Adipocyte (in vitro differentiated cells): ENCODE data around the gene PALD1.

Source experiments
- DNase-seq: peaks from one replicate; pipeline ENCODE4 v3.0.0-alpha.2; 2015; ENCODE audit warnings: low read depth
- H3K27me3 ChIP-seq: replicated peaks from 2 replicates; pipeline ENCODE4 v1.7.0; 2013; ENCODE audit warnings: mild to moderate bottlenecking, low read length, moderate library complexity; ENCODE audit not compliant: control insufficient read depth, insufficient read depth
- H3K36me3 ChIP-seq: 2 replicates; pipeline ENCODE4 v1.7.0; 2013; ENCODE audit warnings: low read length, mild to moderate bottlenecking, moderate library complexity; ENCODE audit not compliant: control insufficient read depth, insufficient read depth, severe bottlenecking
- H3K4me1 ChIP-seq: 2 replicates; pipeline ENCODE4 v1.7.0; 2013; ENCODE audit warnings: mild to moderate bottlenecking, low read length, moderate library complexity; ENCODE audit not compliant: control insufficient read depth, insufficient read depth
- H3K4me3 ChIP-seq: 2 replicates; pipeline ENCODE4 v1.7.0; 2013; ENCODE audit warnings: mild to moderate bottlenecking, low read length, moderate library complexity
- H3K9ac ChIP-seq: 2 replicates; pipeline ENCODE4 v1.7.0; 2013; ENCODE audit warnings: mild to moderate bottlenecking, low read length, moderate library complexity
- H3K9me3 ChIP-seq: 2 replicates; pipeline ENCODE4 v1.7.0; 2013; ENCODE audit warnings: mild to moderate bottlenecking, low read length, moderate library complexity; ENCODE audit not compliant: control insufficient read depth

PALD1 gene

DNA sequence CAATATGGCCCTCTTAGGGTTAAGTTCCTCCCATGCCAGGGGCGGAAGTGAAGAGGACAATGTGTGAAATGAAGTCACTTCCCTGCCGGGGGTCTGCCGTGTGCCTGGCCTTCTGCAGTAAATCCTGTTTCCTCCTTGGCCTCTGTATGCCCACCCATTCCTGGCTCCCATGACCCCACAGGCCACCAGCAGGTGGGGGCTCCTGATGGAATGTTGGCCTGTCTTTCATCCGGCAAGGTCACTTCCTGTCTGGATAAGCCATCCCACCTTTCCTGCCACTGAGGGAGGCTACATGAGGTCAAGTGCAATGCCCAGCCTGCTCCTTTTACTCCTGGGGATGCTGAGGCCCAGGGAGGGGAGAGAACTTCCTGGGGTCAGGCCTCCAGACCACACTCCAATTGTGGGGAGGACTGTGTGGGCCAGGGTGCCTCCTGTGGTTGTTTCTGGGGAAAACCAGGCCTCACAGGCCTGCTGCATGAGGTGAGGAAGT is 22.3 kb downstream of the PALD1 start:
- no peaks in the 10 kb centered on the region for H3K9me3 ChIP-seq
- no peak overlapping the region for H3K9ac ChIP-seq

DNA sequence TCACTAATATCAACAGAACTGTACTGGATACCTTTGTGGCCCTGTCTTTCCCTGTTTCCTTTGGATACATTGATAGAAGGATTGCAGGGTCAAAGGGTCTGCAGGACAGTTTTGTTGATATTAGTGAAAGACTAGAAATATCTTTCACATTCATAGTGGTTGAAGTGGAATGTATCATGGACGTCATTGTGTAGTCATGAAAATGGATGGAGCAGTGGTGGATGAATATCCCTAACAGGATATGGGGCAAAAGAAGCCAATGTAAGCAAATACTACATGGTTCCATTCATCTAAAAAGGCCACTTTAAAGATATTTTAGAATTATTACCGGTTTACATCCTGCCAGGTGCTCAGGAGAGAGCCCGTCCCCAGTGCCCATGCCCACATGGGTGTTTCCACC is 23.8 kb downstream of the PALD1 start:
- DNase-seq, result no peak
- Histone ChIP-seq H3K36me3 (no peaks in the 10 kb centered on the region), H3K9ac (no peak overlapping the region), H3K27me3 (peaks cover 33% of the 10 kb centered on the region), H3K4me1 (no peaks in the 10 kb centered on the region), H3K9me3 (no peaks in the 10 kb centered on the region), H3K4me3 (no peak overlapping the region)

More for the DNA sequence above, 22.3 kb downstream of the PALD1 start:
- Histone ChIP-seq H3K4me1 (no peaks in the 10 kb centered on the region), H3K27me3 (peaks cover 44% of the 10 kb centered on the region), H3K36me3 (no peaks in the 10 kb centered on the region), H3K4me3 (no peak overlapping the region)
- DNase-seq, result no peak

DNA sequence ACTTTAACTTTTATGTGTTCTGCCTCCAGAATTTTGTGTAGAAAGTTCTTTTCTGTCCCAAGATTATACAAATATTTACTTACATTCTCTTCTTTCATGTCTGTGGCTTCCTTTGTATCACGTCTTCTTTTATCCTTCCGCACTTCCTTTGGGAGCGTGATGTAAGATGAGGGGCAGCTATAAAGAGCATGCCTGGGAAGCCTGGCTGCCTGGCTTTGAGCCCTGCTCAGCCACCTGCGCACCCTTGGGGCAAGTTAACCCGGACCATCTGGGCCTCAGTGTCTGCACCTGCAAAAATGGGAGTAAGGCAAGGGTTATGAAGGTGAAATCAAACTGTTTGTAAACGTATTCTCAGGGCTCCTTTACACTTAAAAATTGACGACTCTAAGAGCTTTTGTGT is 25.2 kb downstream of the PALD1 start:
- DNase-seq, result no peak
- Histone ChIP-seq H3K27me3 (peaks cover 27% of the 10 kb centered on the region), H3K36me3 (no peaks in the 10 kb centered on the region), H3K9me3 (no peaks in the 10 kb centered on the region), H3K4me3 (no peak overlapping the region), H3K9ac (no peak overlapping the region), H3K4me1 (no peaks in the 10 kb centered on the region)

DNA sequence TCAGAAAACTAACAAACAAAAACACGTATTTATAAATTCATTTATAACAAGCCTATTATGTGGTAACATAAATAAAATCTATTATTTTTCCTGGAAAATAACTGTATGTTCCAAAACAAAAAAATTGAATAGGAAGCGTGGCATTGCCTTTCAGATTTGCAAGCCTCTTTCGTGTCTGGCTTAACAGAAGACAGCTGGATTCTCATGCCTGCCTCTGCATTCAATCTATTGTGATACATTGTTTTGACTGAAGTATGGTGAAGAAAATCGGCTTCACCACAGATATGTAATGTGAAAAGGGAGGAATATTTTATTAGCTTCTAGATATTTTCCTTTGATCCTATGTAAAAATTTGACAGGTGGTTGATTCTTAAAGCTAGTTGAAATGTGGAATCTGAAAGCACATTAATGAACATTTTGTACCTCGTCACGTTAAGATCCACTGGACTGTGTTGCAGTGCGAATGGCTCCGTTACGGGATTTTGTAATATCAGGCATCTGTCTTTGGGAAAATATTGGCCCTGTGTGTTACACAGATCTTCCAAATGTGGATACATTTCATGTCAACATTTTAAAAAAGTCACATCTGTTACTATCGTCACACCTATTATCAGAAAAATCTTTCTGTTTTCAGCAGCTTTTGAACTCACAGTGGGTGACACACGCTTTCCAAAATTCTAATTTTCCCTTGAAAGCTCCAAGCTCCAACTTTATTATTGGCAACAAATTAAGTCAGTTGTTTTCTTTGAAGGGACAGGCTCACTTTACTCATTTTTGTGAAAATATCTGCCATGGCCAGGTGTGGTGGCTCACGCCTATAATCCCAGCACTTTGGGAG is 26.2 kb downstream of the PALD1 start:
- Histone ChIP-seq H3K4me1 (no peaks in the 10 kb centered on the region), H3K9me3 (no peaks in the 10 kb centered on the region), H3K9ac (no peak overlapping the region), H3K36me3 (no peaks in the 10 kb centered on the region), H3K27me3 (peaks cover 31% of the 10 kb centered on the region), H3K4me3 (no peak overlapping the region)
- no peak for DNase-seq

DNA sequence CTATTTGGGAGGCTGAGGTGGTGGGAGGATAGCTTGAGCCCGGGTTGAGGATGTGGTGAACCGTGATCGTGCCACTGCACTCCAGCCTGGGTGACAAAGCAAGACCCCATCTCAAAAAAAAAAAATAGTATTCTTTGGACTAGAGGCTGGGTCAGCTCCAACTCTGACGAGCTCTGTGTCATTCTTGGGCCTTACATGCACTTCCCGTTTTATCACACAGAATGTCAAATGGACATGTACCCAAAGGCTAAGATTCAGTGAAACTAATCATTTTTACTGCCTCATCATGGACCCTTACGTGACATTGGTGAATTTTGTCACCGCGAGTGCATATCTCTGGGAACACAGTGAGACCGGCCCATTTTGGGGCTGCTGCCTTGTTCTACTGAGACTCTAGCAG is 27.3 kb downstream of the PALD1 start:
- DNase-seq, result no peak
- no peak overlapping the region for H3K4me3 ChIP-seq
- H3K27me3 ChIP-seq, result peaks cover 26% of the 10 kb centered on the region
- no peak overlapping the region for H3K9ac ChIP-seq
- no peaks in the 10 kb centered on the region for H3K36me3 ChIP-seq
- H3K4me1 ChIP-seq, result peaks cover 8% of the 10 kb centered on the region
- no peaks in the 10 kb centered on the region for H3K9me3 ChIP-seq

DNA sequence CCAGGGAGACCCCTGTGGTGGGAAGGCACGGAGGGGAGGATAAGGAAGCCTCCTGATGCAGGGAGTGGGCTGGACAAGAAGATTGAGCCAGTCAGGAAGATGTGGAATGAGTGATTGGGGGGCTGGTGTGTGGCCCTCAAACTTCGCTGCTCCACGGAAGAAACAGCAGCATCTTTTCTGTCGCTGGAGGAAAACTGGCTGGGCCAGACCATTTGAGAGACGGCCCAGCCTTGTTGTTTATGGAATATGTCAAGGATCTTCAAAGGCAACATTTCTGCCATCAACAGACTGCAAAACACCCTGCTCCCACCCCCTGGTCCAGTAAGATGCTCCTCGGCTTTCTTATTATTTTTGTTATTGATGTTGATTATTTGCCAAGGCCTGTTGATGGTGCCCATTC is 29.4 kb downstream of the PALD1 start:
- Histone ChIP-seq H3K9me3 (no peaks in the 10 kb centered on the region), H3K9ac (no peak overlapping the region), H3K4me1 (peaks cover 23% of the 10 kb centered on the region), H3K36me3 (no peaks in the 10 kb centered on the region), H3K27me3 (peaks cover 14% of the 10 kb centered on the region), H3K4me3 (no peak overlapping the region)
- no peak for DNase-seq

DNA sequence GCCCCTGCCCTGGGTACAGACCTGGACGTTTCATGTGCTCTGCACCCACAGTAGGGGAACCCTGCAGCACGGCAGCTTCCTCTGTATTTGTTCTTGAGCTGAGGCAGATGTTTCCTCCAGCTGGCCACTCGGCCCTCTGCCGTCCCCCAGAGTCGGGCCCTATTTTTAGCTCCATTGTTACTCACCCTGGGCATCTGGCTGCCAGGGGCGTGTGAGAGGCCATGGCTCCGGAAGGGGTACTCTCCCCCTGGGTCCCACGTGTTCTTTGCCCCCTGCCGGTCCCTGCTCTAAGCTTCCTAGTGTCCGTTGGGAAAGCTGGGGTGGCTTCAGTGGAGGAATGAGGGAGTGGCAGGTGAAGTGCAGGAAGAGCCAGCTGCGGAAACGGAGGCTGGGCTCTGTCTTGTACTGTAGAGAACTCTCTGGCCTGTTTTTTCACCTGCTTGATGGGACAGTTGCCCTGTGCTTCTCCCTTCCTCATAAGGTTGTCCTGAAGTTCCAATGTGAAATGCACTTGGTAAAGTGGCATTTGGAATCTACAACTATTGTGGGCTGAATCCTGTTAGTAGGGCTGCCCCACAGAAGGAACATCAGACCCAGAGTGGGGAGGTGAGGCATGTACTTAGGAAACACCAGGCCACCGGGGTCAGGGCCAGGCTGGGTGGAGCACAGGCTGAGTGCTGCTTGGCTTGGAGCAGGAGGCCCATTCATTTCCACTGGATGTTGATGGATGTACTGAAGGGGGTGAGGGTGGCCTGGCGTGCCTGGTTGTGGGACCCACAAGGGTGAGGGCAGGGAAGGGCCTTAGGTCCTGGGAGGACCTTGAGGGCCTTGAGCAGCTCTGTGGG is 30.6 kb downstream of the PALD1 start:
- H3K4me1 ChIP-seq, result peaks cover 23% of the 10 kb centered on the region
- no peaks in the 10 kb centered on the region for H3K9me3 ChIP-seq
- DNase-seq, result peak; percentile 32
- no peak overlapping the region for H3K9ac ChIP-seq
- peaks cover 14% of the 10 kb centered on the region for H3K27me3 ChIP-seq
- no peaks in the 10 kb centered on the region for H3K36me3 ChIP-seq
- no peak overlapping the region for H3K4me3 ChIP-seq

DNA sequence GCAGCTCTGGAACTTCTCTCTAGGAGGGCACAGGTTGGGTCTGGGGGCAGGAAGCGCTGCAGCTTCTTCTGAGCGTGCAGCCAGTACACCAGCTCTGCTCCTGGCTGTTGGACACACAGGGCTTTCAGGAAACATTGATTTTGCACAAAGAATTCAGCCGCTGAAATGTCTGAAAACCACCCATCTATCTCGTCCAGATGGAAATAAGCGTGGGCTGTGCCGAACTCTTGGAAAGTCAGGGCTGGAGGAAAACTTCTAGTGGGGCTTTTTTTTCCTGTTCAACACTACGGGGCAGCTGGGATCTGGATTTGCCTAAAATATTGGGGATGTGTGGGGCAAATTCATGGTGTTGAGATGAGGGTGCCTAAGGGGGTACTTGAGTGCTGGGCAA is 31.2 kb downstream of the PALD1 start:
- no peaks in the 10 kb centered on the region for H3K9me3 ChIP-seq
- no peak overlapping the region for H3K4me3 ChIP-seq
- H3K4me1 ChIP-seq, result peaks cover 26% of the 10 kb centered on the region
- peaks cover 14% of the 10 kb centered on the region for H3K27me3 ChIP-seq
- no peak for DNase-seq
- no peak overlapping the region for H3K9ac ChIP-seq
- no peaks in the 10 kb centered on the region for H3K36me3 ChIP-seq

DNA sequence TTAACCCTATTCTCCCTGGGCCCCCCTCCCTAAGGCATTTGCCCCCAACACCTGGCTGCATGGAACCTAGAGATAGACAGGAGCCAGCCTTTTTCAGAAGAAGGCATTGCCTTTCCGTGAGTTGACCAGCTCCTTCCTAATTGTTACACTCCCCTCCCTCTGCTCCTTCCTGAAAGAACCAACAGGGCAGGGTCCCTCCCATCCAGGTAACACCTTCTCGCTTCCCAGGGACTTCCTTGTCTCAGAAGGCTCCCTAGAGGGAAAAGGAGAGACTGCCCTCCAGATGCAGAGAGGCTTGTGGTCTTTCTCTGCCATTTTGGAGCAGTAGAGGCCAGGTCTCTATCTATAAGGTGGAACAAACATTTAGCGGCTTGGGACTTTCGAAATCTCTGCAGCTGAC is 31.9 kb downstream of the PALD1 start:
- Histone ChIP-seq H3K4me1 (peaks cover 28% of the 10 kb centered on the region), H3K9ac (no peak overlapping the region), H3K4me3 (no peak overlapping the region), H3K27me3 (peaks cover 19% of the 10 kb centered on the region), H3K36me3 (no peaks in the 10 kb centered on the region), H3K9me3 (no peaks in the 10 kb centered on the region)
- DNase-seq, result no peak

DNA sequence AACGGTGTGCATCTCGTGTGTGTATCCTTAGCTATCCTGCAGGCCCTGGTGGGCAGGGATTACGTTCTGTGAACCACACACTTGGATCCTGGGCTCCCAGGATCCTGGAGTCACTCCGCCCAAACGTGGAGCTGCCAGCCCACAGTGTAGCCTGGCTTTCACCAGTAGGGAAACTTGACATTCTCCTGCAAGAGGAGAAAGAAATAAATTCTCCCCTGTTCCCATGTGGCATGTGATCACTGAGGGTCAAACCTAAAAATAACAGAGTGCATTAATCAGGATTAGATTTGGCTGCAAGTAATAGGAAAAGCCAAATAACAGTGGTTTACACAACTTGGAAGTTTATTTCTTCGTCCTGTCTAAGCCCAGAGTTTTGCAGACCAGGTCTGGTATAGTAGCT is 32.3 kb downstream of the PALD1 start:
- Histone ChIP-seq H3K27me3 (peaks cover 19% of the 10 kb centered on the region), H3K9me3 (no peaks in the 10 kb centered on the region), H3K4me1 (peaks cover 28% of the 10 kb centered on the region), H3K36me3 (no peaks in the 10 kb centered on the region), H3K4me3 (no peak overlapping the region), H3K9ac (no peak overlapping the region)
- DNase-seq, result no peak

DNA sequence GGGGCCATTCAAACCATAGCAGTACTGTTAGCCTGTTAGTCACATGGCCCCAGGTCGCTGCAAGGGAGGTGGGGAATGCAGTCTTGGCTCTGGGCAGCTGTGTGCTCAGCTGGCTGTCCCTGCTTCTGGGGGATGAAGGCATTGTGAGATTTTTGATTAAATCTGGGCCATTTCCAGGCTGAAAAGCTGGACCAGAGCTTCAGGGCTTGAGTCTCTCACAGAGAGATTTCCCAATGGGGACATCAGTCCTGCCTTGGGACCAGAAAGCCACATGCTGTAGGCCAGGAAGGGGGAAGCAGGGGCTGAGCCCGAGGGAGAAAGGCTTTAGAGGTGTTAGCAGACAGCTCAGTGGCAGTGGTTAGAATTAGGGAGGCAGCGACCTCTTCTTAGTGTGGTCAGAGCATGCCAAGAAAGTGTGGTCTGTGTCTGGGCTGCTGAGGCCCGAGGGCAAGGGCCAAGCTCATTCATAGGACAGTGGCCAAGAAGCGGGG is 33.6 kb downstream of the PALD1 start:
- peak; percentile 27 for DNase-seq
- H3K9me3 ChIP-seq, result no peaks in the 10 kb centered on the region
- H3K9ac ChIP-seq, result no peak overlapping the region
- H3K27me3 ChIP-seq, result peaks cover 20% of the 10 kb centered on the region
- no peaks in the 10 kb centered on the region for H3K36me3 ChIP-seq
- H3K4me3 ChIP-seq, result no peak overlapping the region
- peaks cover 28% of the 10 kb centered on the region for H3K4me1 ChIP-seq
